ENCODE measurements around the gene COL18A1.

Gene COL18A1

GRCh38 chr21:45550522-45551210 lies 145.7 kb downstream of the COL18A1 start:
- no peak for TF ChIP-seq CTCF (IDR thresholded peaks at IDR 0.05; ENCODE audit: insufficient read depth, low read length, missing control alignments)
- CTCF ChIA-PET: interaction anchor here (1.0 to 1.6 kb wide), 3 partner anchors 95 to 271 kb away, joined by 3 to 5 read pairs (median 3); no protein-coding TSS in a partner anchor
- POLR2A ChIA-PET: no interaction called here
- no peak overlapping the region for H3K4me3 ChIP-seq (ENCODE audit: low read depth, low read length)
- no peak for DNase-seq (ENCODE audit: low read depth, low spot score)

GRCh38 chr21:45551316-45551715 lies 146.4 kb downstream of the COL18A1 start:
- peak; percentile 36 for DNase-seq (ENCODE audit: low read depth, low spot score)
- POLR2A ChIA-PET: no interaction called here
- H3K4me3 ChIP-seq (ENCODE audit: low read depth, low read length): no peak overlapping the region

GRCh38 chr21:45551783-45552695 lies 147.1 kb downstream of the COL18A1 start:
- no peak overlapping the region for H3K4me3 ChIP-seq (ENCODE audit: low read depth, low read length)
- POLR2A ChIA-PET: no interaction called here
- DNase-seq (ENCODE audit: low read depth, low spot score): no peak
- TF ChIP-seq CTCF (IDR thresholded peaks at IDR 0.05; ENCODE audit: insufficient read depth, low read length, missing control alignments): no peak
- CTCF ChIA-PET: interaction anchor here (1.1 to 1.6 kb wide), 3 partner anchors 93 to 269 kb away, joined by 3 to 5 read pairs (median 4); no protein-coding TSS in a partner anchor

More at GRCh38 chr21:45551316-45551715, 146.4 kb downstream of the COL18A1 start:
- CTCF ChIA-PET: interaction anchor here (1.1 to 1.6 kb wide), 2 partner anchors 94 to 270 kb away, joined by 3 to 5 read pairs; no protein-coding TSS in a partner anchor
- no peak for TF ChIP-seq CTCF (IDR thresholded peaks at IDR 0.05; ENCODE audit: insufficient read depth, low read length, missing control alignments)

GRCh38 chr21:45552696-45553391 lies 147.9 kb downstream of the COL18A1 start:
- TF ChIP-seq CTCF (IDR thresholded peaks at IDR 0.05; ENCODE audit: insufficient read depth, low read length, missing control alignments): no peak
- POLR2A ChIA-PET: no interaction called here
- CTCF ChIA-PET: interaction anchor here (0.9 to 1.6 kb wide), 3 partner anchors 266 to 412 kb away, joined by 3 to 5 read pairs (median 4); no protein-coding TSS in a partner anchor
- no peak for DNase-seq (ENCODE audit: low read depth, low spot score)
- H3K4me3 ChIP-seq (ENCODE audit: low read depth, low read length): no peak overlapping the region

- ChIA-PET POLR2A (no interaction called here), CTCF (interaction anchor here (0.8 to 6.7 kb wide), 4 partner anchors 42 to 368 kb away, joined by 4 to 102 read pairs (median 6); no protein-coding TSS in a partner anchor)
- TF ChIP-seq CTCF (IDR thresholded peaks at IDR 0.05; ENCODE audit: insufficient read depth, low read length, missing control alignments): peak; percentile 94
- no peak for DNase-seq (ENCODE audit: low read depth, low spot score)
- peak overlapping the region; percentile 68 for H3K4me3 ChIP-seq (ENCODE audit: low read depth, low read length)
Observed at GRCh38 chr21:45554477-45555175, 149.7 kb downstream of the COL18A1 start.

All from AG04449 (cell line).